NCI-H146 treated with DMSO at 0.1 percent for 48 hours (cell line): ENCODE data around the gene ID2.
"Not testable (repeated sequence)": the region's sequence is repeated elsewhere in the genome, so short reads cannot be mapped to it uniquely, and the experiment has no call there.

Experiments used
- DNase-seq: peaks from one replicate; lab custom pipeline; 2025; ENCODE audit not compliant: unreplicated experiment; lab: John Stamatoyannopoulos, UW

The ID2 gene

GRCh38 chr2:8725838-8726237 is 44.0 kb downstream of the ID2 start:
- no peak for DNase-seq

- no peak for DNase-seq
Measured at GRCh38 chr2:8728305-8729015, 46.6 kb downstream of the ID2 start.

- not testable (repeated sequence) for DNase-seq
Measured at GRCh38 chr2:8729101-8729500, 47.2 kb downstream of the ID2 start.

- no peak for DNase-seq
Measured at GRCh38 chr2:8729939-8730338, 48.1 kb downstream of the ID2 start.

- no peak for DNase-seq
Measured at GRCh38 chr2:8732601-8733000, 50.7 kb downstream of the ID2 start.
